ENCODE measurements around the gene ARTN. TPM values are rescaled to one million over a fixed set of nuclear protein-coding genes. Genes with fewer than 3 reads are reported as not detected.

Gene ARTN
- polyA plus RNA-seq, 3 donors from 2014 or later, result not detected

DNA sequence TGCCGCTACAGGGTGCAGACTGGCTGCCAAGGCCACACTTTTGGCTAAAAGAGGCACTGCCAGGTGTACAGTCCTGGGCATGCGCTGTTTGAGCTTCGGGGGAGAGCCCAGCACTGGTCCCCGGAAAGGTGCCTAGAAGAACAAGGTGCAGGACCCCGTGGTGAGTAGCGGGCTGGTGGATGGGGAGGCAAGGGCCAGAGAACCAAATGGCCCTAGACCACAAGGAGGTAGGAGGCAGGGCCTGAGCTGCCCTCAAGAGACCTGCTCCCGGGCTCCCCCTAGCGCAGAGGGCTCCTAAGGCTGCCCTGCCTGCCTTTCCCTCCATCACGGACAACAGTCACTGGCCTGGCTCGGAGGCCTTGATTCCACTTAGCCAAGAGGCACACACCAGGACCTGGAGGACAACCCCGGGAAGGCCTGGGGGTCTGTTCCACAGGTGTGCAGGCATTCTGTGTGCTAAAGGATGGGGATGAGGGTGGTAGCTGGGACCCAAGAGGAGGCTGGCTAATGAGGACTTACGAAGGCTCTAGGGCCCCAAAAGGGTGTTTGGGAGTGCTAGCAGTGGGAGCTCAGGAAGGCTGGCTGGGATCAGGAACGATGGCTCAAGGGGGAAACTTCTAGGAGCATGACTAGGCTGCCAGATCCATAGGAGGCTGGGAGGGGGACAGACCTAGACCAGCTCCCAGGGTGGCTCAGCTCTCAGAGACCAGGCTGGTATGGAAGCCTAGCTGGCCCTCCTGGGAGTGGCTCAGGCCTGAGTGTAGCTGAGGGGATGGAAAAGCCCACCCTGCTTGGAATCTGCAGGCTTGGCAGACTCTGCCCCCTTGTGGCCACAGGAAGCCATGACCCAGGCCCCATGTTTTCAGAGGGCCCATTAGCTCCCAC lies 742 bp downstream of the ARTN start:
- Mint-ChIP-seq H3K36me3 (peaks cover 3 to 11% (median 5%) of the 10 kb centered on the region in 3 donors), H3K27ac (no peak overlapping the region), H3K9me3 (peaks cover 0 to 1% (median 0%) of the 10 kb centered on the region in 6 donors), H3K27me3 (ENCODE audit: low read depth in 3 of 3) (peaks cover 8 to 13% (median 12%) of the 10 kb centered on the region in 3 donors), H3K4me1 (peaks cover 0 to 11% of the 10 kb centered on the region in 2 donors), H3K4me3 (peak overlapping the region in 2 of 5 donors; percentile 35 to 40)
- DNase-seq, result peak; percentile 30 to 36 (median 35)

DNA sequence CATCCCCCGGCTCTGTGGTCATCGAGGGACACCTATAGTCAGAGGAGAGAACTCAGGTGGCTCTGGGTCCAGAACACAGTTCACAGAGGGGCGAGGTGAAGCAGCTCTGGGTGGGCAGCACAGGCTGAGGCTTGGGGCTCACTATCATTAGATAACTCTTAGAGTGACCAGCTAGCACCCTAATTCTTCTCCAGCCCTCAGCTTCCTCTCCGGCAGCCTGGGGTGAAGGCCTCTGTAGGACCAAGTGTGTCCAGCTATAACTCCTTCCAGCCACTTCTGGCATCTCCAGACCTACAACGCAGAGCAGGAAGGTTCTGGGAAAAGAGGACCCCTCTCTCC lies 1.4 kb downstream of the ARTN start:
- Mint-ChIP-seq H3K4me3 (no peak overlapping the region), H3K4me1 (peaks cover 0 to 11% of the 10 kb centered on the region in 2 donors), H3K36me3 (peaks cover 5 to 16% (median 8%) of the 10 kb centered on the region in 3 donors), H3K27me3 (ENCODE audit: low read depth in 3 of 3) (peaks cover 8 to 13% (median 10%) of the 10 kb centered on the region in 3 donors), H3K27ac (no peak overlapping the region), H3K9me3 (peaks cover 0 to 1% (median 0%) of the 10 kb centered on the region in 6 donors)
- no peak for DNase-seq

DNA sequence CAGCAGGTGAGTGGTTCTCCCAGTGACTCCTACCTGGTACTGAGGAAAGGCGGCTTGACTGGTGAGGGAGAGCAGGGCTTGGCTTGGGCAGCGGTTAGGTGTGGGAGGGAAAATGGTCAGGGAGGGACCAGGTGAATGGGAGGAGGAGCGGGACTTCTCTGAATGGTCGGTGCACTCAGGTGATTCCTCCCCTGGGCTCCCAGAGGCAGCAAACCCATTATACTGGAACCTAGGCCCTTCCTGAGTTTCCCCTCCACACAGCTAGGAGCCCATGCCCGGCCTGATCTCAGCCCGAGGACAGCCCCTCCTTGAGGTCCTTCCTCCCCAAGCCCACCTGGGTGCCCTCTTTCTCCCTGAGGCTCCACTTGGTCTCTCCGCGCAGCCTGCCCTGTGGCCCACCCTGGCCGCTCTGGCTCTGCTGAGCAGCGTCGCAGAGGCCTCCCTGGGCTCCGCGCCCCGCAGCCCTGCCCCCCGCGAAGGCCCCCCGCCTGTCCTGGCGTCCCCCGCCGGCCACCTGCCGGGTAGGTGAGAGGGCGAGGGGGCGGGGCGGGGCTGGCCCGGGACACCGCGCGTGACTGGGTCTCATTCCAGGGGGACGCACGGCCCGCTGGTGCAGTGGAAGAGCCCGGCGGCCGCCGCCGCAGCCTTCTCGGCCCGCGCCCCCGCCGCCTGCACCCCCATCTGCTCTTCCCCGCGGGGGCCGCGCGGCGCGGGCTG lies 2.3 kb downstream of the ARTN start:
- no peak for DNase-seq
- peak overlapping the region in 4 of 5 donors; percentile 23 to 39 (median 32) for H3K4me3 Mint-ChIP-seq
- peaks cover 8 to 13% (median 10%) of the 10 kb centered on the region in 3 donors for H3K27me3 Mint-ChIP-seq (ENCODE audit: low read depth in 3 of 3)
- H3K27ac Mint-ChIP-seq, result no peak overlapping the region
- peaks cover 5 to 19% (median 8%) of the 10 kb centered on the region in 3 donors for H3K36me3 Mint-ChIP-seq
- H3K4me1 Mint-ChIP-seq, result peaks cover 0 to 11% of the 10 kb centered on the region in 2 donors
- H3K9me3 Mint-ChIP-seq, result peaks cover 0 to 1% (median 0%) of the 10 kb centered on the region in 6 donors

DNA sequence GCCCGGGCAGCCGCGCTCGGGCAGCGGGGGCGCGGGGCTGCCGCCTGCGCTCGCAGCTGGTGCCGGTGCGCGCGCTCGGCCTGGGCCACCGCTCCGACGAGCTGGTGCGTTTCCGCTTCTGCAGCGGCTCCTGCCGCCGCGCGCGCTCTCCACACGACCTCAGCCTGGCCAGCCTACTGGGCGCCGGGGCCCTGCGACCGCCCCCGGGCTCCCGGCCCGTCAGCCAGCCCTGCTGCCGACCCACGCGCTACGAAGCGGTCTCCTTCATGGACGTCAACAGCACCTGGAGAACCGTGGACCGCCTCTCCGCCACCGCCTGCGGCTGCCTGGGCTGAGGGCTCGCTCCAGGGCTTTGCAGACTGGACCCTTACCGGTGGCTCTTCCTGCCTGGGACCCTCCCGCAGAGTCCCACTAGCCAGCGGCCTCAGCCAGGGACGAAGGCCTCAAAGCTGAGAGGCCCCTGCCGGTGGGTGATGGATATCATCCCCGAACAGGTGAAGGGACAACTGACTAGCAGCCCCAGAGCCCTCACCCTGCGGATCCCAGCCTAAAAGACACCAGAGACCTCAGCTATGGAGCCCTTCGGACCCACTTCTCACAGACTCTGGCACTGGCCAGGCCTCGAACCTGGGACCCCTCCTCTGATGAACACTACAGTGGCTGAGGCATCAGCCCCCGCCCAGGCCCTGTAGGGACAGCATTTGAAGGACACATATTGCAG lies 3.0 kb downstream of the ARTN start:
- peaks cover 5 to 19% (median 8%) of the 10 kb centered on the region in 3 donors for H3K36me3 Mint-ChIP-seq
- H3K27ac Mint-ChIP-seq, result no peak overlapping the region
- DNase-seq, result no peak
- peaks cover 0 to 1% (median 0%) of the 10 kb centered on the region in 6 donors for H3K9me3 Mint-ChIP-seq
- peaks cover 8 to 13% (median 9%) of the 10 kb centered on the region in 3 donors for H3K27me3 Mint-ChIP-seq (ENCODE audit: low read depth in 3 of 3)
- H3K4me1 Mint-ChIP-seq, result peaks cover 0 to 11% of the 10 kb centered on the region in 2 donors
- peak overlapping the region in 2 of 5 donors; percentile 33 to 57 for H3K4me3 Mint-ChIP-seq

DNA sequence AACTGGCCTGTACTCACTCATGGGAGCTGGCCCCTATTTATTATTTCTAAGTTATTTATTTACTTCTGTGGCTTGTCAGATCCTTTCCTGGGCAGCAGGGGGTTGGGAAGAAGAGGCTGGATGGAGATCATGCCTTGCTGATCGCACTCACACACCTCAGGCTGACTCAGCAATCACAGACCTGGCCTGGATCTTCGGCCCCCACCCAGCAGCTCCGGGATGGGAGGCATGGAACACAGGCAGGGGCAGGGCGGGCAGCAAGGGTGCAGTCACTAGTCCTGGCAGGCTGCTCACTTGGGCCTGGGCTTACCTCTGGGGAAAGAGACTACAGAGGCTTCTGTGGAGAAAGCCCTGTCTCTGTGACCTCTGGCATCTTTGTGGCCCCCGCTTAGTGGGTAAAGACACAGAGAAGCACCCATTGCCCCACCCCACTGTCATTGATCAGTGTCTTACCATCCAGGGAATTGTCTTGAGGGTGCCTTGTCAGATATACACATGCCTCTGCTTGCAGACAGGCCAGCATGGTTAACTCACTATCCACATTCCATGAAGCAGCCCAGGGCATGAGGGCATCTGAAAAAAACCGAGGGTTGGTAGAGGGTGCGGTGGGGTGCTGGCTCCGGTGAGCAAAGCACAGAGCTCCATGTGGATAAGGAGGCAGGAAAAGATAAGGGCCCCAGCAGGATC lies 3.7 kb downstream of the ARTN start:
- Mint-ChIP-seq H3K4me3 (peak overlapping the region in 1 of 5 donors; percentile 33), H3K36me3 (peaks cover 5 to 19% (median 8%) of the 10 kb centered on the region in 3 donors), H3K4me1 (peaks cover 0 to 11% of the 10 kb centered on the region in 2 donors), H3K9me3 (peaks cover 0 to 1% (median 0%) of the 10 kb centered on the region in 6 donors), H3K27ac (no peak overlapping the region), H3K27me3 (ENCODE audit: low read depth in 3 of 3) (peaks cover 8 to 11% (median 9%) of the 10 kb centered on the region in 3 donors)
- DNase-seq, result no peak

DNA sequence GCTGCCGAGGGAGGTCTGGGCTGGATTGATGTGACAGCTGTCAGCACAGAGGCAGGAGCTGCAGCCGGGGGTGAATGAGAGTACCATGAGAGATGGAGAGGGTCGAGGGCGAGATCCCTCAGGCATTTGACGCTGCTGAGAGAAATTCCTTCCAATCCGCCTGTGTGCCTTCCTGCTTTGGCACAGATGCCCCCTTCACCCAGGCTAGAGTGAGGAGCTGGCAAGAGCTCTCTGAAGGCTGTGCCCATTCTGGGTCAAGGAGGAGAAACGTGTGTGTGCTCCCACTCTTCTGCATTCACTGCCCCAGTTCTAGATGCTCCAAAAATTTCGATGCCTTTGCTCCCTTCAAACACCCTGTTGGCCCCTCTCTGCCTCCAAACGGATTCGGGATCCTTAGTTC lies 4.8 kb downstream of the ARTN start:
- Mint-ChIP-seq H3K27me3 (ENCODE audit: low read depth in 3 of 3) (peaks cover 7 to 8% (median 7%) of the 10 kb centered on the region in 3 donors), H3K4me3 (no peak overlapping the region), H3K9me3 (no peaks in the 10 kb centered on the region), H3K27ac (no peak overlapping the region), H3K4me1 (peaks cover 0 to 7% of the 10 kb centered on the region in 2 donors), H3K36me3 (peaks cover 5 to 19% (median 8%) of the 10 kb centered on the region in 3 donors)
- DNase-seq, result no peak

DNA sequence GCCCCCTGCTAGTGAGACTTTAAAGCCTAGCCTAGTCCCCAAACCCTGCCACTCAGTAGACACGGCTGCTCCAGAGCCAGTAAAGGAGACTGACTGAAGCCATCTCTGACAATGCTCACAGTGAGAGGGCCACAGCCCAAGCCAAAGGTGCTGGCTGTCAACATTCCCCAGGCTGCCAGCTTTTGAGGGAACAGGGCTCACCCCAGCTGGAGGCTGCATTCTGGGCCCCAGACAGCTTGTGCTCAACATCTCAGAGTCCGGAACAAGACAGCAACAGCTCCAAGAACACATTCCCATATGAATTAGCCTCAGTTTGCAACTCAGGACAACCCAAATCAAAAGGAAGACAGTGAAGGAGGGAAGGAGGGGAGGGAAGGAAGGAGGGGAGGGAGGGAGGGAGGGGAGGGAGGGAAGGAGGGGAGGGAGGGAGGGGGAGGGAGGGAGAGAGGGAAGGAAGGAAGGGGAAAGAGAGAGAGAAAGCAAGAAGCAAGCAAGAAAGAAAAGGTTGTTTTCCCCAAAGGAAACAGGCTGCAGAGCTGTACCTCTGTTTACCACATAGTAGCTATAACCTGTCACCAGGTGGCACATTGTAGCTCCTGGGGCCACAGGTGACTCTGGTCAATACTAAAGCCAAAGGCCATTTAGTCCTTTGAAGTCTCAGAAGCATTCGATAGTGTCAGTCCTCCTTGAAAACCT lies 5.4 kb downstream of the ARTN start:
- peaks cover 0 to 6% of the 10 kb centered on the region in 2 donors for H3K4me1 Mint-ChIP-seq
- DNase-seq, result no peak
- H3K27ac Mint-ChIP-seq, result no peak overlapping the region
- peaks cover 6 to 8% (median 7%) of the 10 kb centered on the region in 3 donors for H3K27me3 Mint-ChIP-seq (ENCODE audit: low read depth in 3 of 3)
- peaks cover 5 to 19% (median 8%) of the 10 kb centered on the region in 3 donors for H3K36me3 Mint-ChIP-seq
- H3K4me3 Mint-ChIP-seq, result no peak overlapping the region
- H3K9me3 Mint-ChIP-seq, result no peaks in the 10 kb centered on the region

DNA sequence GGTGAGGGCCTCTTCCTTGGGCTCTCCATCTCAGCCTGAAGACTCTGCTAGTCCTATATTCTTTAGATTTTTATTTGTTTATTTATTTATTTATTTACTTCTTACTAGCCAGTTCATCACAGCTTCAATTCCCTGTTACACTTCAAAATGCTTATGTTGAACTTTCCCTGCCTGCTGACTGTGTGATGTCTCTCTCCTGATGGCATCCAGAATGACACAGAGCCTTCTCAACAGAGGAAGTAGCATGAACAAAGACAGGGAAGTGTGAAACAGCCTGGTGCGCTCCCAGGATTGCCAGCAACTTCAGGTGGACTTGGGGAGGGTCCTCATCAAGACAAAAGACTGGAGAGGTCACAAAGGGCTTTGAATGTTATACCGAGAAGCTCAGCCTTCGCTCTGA lies 8.8 kb downstream of the ARTN start:
- no peak overlapping the region for H3K4me3 Mint-ChIP-seq
- peaks cover 5 to 19% (median 8%) of the 10 kb centered on the region in 3 donors for H3K36me3 Mint-ChIP-seq
- H3K27ac Mint-ChIP-seq, result no peak overlapping the region
- H3K9me3 Mint-ChIP-seq, result no peaks in the 10 kb centered on the region
- peaks cover 0 to 2% (median 0%) of the 10 kb centered on the region in 3 donors for H3K27me3 Mint-ChIP-seq (ENCODE audit: low read depth in 3 of 3)
- H3K4me1 Mint-ChIP-seq, result peaks cover 17 to 19% of the 10 kb centered on the region in 2 donors
- no peak for DNase-seq

DNA sequence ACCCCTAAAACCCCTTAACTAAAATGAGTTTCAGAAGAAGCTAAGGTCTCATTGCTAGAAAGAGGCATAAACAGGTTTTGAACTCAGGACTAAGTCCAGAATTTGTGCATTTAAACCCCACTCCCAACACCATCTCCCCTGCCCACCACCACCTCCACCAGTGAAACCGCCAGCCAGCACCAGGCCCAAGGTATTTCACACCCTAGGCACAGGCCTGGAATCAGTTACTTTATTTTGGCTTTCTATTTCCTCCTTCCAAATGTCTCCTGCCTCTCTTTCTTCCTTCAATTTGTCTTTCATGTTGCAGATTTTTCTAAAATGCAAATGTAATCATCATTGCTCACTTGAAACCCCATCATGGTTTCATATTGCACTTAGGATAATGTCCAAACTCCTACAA lies 11.3 kb downstream of the ARTN start:
- Mint-ChIP-seq H3K27me3 (ENCODE audit: low read depth in 3 of 3) (peaks cover 0 to 1% (median 0%) of the 10 kb centered on the region in 3 donors), H3K4me3 (peak overlapping the region in 3 of 5 donors; percentile 33 to 41 (median 34)), H3K9me3 (no peaks in the 10 kb centered on the region), H3K27ac (peak overlapping the region in 1 of 6 donors; percentile 39), H3K4me1 (peaks cover 33 to 34% of the 10 kb centered on the region in 2 donors), H3K36me3 (peaks cover 0 to 3% (median under 1%) of the 10 kb centered on the region in 3 donors)
- DNase-seq, result no peak

DNA sequence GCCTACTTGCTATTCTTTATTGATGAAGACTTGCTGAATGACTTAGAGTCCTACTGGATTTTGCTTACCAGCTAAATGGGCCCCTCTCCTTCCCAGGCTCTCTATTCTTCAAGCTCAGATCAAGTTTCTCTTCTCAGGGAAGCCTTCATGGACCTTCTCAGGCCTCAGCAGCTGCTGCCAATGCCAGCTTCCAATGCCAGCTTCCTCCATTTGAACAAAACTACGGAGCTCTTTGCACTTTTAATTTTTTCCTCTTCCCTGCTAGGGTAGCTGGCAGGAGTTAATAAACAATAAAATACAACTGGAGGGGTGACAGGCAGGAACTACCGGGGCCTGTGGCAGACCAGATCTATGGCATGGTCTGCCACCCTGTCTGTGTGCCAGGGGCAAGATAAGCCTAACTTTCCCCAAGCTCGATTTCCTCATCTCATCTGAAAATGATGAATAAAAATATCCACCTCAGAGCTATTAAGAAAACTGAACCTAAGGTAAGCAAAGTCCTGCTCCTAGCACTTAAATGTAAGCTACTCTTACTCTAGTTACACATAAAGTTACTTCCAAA lies 12.2 kb downstream of the ARTN start:
- Mint-ChIP-seq H3K4me1 (peaks cover 34 to 36% of the 10 kb centered on the region in 2 donors), H3K27me3 (ENCODE audit: low read depth in 3 of 3) (peaks cover 0 to 1% (median 0%) of the 10 kb centered on the region in 3 donors), H3K36me3 (peaks cover 0 to 6% (median 5%) of the 10 kb centered on the region in 3 donors), H3K27ac (peak overlapping the region; percentile 86 to 94 (median 92)), H3K4me3 (peak overlapping the region; percentile 91 to 94 (median 91)), H3K9me3 (no peaks in the 10 kb centered on the region)
- DNase-seq, result no peak

DNA sequence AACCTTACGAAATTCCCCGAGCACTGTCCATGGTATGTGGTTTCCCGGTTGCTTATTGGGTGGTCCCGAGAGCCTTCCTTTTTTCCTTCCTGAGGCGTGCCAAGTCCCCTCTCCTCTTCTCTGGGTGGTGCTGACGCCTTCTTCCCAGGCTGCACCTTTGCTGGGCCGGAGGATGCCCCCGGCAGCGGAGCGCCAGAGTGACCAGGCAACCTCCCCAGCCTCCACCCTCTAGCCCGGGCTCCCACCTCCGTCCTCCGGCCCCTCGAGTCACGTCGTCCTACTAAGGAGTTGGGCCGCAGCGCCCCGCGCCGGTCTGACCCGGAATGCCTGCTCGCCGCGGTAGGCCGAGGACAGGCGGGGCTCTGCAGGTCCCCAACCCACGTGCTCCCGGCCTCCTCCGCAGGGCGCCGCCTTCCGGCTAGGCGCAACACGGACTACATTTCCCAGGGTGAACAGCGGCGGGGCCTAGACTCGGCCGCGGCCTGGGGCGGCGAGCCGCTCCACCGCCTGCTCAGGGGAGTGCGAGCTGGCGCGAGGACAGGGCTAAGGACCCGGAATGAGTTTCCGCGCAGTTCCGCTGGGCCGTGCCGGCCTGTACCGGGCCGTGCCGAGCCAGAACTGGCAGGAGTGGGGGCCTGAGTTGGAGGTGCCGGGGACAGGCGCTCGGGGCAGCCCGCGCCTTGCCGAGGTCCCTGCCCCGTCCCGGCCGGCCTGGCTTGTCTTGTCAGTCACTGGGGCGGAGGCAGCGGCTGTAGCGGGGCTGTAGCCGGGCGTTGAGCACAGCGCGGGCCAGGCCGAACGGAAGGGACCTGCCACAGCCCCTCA lies 12.8 kb downstream of the ARTN start, which contains the start of gene IPO13:
IPO13 (plus strand) TSS at position 715 of the 825 bp plus-strand sequence. CDS start 651 bp downstream, outside the sequence.
- Mint-ChIP-seq H3K4me1 (peaks cover 34 to 36% of the 10 kb centered on the region in 2 donors), H3K27ac (peak within 1 kb of the TSS; percentile 86 to 94 (median 92)), H3K36me3 (peaks cover 0 to 7% (median 5%) of the 10 kb centered on the region in 3 donors), H3K27me3 (ENCODE audit: low read depth in 3 of 3) (peaks cover 0 to 1% (median 0%) of the 10 kb centered on the region in 3 donors), H3K9me3 (no peaks in the 10 kb centered on the region), H3K4me3 (peak within 1 kb of the TSS; percentile 91 to 94 (median 91))
- peak; percentile 95 to 97 (median 96) for DNase-seq

All from immature natural killer cell (primary cell).